HG03060 (cell line): ENCODE results near the gene WIPF1.
"Not testable (repeated sequence)": the region's sequence is repeated elsewhere in the genome, so short reads cannot be mapped to it uniquely, and the experiment has no call there.

Source experiments
- ATAC-seq: cut with Tn5 transposase; IDR thresholded peaks from one replicate; pipeline ENCODE4 v1.9.1; 2021; ENCODE audit warnings: low read depth, moderate number of reproducible peaks; ENCODE audit not compliant: unreplicated experiment

The WIPF1 gene

DNA sequence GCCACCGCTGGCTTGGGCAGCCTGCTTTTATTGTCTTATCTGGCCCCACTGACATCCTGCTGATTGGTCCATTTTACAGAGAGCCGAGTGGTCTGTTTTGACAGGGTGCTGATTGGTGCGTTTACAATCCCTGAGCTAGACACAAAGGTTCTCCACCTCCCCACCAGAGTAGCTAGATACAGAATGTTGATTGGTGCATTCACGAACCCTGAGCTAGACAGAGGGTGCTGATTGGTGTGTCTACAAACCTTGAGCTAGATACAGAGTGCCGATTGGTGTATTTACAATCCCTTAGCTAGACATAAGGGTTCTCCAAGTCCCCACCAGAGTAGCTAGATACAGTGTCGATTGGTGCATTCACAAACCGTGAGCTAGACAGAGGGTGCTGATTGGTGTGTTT lies 49.6 kb downstream of the WIPF1 start:
- not testable (repeated sequence) for ATAC-seq

DNA sequence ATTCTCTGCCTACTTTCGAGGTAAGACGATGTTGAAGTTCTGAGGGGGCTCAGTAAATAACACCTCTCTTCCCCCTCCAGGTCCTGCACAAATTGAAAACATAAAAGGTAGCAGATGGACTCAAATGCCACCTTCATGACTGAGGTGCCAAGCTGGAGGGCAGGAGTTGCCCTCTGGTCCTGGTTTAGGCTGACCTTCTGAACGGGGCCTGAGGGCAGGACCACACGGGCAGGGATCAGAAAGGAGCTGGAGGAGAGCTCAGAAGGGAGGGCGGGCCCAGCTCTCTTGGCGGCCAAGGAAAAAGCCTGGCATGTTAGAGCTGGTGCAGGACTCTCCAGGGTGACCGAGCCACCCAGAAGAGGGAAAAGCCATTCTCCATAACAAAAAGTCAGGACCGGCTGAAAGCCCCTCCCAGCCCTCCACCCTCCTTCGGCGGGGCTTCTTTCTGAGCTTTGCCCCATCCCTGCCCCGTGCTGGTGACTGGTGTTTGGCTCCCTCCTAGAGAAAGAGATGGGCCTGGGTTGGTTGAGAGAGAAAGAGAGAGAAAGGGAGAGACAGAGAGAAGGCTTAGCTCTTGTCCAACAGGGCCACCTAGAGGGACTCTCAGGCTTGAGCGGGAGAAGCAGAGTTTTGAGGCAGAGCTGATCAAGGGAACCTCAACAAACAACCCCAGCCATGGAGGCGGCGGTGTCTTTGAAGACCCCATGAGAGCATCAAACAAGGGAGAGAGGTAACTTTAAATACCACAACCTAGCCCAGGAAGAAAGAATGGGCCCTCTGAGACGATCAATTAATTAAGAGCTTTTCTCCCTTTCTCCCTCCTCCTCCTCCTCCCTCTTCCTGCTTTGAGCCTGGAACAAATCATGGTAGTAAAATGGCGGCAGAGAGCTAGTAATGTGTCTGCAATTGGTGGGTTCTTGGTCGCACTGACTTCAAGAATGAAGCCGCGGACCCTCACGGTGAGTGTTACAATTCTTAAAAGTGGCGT lies 50.8 kb downstream of the WIPF1 start:
- peak; percentile 86 for ATAC-seq

DNA sequence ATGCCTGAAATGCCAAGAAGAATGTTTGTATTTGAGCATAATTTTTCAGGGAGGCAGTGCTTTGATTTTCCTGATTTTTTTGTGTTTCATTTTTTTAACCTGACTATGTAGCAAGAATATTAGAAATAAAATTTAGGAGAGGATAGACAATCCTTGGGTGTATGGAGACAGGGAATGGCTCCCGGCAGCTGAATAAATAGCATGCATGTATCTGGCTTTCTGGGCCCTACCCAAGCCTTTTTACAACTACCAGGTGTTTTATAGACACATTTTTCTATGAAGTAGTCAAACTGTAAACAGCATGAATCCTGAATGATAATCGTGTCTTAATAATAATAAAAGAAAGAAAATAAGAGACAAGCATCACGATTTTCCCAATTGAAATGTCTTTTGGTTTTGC lies 52.4 kb downstream of the WIPF1 start:
- ATAC-seq = no peak

DNA sequence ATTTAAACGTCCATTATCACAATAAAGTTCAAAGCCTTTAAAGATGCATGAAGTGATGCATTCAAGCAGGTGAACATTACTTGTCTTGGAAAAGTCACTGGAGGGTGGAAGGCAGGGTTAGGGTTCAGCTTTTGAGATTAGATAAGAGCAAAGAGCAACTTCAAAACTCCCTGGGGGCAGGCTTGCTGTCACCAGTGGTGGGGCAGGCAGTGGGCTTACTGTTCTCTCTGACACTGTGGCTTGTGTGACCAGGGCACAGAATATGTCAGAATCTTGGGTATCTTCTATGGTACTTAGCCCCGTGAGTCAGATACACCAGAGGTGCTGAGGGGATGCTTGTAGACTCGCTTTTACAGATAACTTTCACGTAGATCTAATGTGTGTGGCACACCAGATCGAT lies 52.8 kb downstream of the WIPF1 start:
- ATAC-seq = no peak

DNA sequence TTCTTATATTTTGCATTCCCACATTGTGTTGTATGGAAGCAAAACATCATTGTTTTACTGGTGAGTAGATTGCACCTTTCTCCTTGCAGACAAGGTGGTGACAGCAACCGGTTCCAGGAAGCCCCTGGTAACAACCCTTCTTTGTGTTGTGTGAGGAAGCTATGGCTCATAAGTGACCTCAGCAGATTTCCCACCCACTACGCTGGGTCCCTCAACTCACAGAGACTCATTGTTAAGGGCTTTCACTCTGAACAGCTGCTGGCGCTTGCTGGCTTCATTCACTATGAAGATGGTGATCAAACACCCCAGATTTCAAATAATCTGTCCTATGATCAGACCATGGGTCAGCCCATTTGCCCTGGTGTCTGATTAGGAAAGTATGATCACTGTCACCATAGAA lies 53.4 kb downstream of the WIPF1 start:
- ATAC-seq = no peak

DNA sequence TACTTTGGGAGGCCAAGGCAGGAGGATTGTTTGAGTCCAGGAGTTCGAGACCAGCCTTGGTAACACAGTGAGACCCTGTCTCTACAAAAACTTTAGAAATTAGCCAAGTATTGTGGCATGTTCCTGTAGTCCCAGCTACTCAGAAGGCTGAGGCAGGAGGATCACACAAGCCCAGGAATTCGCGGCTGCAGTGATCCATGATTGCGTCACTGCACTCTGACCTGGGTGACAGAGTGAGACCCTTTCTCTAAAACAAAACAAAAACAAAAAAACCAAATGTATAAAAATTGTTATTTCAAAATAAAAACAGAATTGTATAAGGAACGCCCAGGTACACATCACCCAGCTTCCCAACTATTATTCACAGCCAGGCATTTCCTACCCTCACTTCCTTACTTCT lies 56.7 kb downstream of the WIPF1 start:
- no peak for ATAC-seq

DNA sequence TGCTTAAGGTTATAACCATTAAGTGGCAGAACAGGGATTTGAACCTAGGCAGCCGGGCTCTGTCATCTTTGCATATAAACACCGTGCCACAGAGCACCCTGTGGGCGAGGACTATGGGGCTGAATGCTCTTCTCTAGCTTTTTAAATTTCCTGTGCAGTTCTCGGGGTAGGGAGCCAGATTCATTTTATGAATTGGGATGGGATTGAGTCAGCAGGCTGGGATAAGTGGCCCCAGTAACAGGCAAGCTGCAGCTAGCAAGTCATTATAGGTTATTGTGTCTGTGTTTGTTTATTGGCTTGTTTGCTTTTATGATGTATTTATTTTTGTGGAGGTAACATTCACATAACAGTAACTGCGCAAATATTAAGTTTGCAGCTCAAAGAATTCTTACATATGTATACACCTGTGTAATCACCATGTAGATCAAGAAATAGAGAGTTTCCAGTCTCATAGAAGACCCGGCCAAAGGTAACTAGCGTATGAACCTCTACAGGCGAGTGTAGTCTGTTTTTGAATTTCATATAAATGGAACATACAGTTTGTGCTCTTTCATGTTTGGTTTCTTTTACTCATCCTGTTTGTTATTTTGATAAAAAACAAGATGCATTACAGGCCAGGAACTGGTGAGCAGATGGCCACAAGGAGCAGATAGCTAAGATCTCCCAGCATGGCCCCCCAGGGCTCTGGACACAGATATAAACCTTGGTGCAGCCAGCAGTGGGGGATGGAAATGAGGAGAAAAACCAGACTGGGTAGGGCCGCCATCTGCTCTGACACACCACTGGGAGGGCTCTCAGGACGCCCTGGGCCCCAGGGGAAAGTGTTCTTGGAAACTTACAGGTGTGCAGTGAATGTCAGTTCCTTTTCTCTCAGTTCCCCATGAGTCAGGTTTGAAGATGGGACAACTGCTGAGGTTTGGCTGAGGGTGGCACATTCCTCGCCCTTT lies 61.6 kb downstream of the WIPF1 start:
- ATAC-seq = no peak

DNA sequence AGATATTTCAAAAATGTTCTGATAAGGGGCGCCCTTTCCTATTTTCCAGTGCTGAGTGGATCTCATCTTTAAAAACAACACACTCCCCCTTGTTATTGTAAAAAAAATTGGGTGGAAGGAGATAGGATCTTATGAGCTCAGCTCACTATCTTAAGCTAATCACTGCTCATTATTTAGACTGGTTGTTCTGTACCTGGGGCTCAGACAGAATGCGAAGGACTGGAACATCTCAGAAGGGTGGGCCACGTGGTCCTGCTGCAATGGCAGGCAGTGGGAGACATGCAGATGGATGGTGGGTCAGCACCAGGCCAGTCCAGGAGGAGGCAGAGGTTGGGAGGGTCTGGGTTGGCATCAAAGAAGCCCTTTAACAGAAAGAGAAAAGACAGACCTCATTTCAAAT lies 62.5 kb downstream of the WIPF1 start:
- ATAC-seq = no peak

DNA sequence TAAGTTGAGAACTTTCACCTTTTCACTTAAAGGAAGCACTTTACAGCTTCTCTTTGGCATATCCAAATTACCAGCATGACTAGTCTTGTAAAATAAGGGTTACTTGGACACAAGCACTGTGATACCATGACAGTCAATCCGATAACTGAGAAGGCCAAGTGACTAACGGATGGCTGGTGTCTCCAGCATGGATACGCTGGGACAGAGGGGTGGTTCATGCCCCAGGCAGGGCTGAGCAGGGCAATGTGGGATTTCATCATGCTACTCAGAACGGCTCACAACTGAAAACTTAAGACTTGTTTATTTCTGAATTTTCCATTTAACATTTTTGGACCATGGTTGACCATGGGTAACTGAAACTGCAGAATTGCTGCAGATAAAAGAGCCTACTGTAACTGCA lies 67.7 kb downstream of the WIPF1 start:
- no peak for ATAC-seq

DNA sequence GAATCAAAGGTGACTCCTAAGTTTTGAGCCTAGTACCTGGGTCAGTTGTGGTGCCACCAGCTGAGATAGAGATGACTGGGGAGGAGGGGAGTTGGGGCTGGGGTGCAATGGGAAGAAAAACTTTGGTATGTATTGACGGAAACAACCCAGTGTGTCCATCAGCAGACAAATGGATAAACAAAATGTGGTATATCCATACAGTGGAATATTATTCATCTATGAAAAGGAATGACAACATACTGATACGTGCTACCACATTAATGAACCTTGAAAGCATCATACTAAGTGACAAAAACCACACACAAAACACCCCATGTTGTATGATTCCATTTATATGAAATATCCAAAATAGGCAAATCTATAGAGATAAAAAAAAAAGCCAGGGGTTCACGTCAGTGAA lies 69.6 kb downstream of the WIPF1 start:
- ATAC-seq = no peak

DNA sequence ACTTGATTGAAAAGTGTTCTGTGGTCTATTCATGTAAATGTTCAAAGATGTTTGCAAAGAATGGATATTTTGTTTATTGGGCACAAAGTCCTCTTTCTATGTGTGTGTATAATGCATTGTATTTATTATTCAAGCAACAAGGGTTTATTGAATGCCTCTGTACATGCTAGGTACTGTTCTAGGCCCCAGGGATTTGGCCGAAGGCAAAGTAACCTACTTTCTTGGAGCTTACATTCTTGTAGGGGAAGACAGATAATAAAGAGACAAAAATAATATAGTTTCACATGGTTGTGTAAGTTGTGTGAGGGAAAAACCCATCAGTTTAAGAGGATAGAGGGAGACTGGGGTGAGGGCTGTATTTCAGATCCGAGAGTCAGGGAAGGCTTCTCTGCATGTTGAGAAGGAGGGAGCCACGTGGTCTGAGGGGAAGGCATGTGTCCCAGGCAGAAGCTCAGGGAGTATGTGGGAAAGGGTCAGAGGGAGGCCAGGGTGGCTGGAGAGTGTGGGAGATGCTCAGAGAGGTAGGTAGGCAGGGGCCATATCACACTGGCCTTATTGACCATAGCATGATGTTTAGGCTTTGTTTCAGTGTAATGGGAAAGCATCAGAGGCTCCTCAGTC lies 70.4 kb downstream of the WIPF1 start:
- no peak for ATAC-seq

DNA sequence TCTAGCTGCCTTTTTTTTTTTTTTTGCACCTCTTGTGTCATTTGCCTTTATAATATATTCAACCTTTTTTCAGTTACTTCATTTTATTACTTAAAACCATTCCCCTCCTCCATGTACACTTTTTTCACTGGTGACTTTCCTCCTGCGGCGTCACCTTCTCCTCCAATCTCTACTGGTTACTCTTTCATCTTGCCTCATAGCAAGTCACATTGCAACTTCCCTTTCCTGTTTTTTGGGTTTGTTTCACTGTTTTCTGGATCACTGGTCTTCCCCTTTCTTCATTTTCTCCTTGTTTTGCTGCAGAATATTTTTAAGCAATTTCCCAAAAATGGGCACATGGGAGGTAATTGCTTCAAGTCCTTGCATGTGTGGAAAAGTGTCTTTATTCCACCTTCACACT lies 73.1 kb downstream of the WIPF1 start:
- ATAC-seq = no peak

DNA sequence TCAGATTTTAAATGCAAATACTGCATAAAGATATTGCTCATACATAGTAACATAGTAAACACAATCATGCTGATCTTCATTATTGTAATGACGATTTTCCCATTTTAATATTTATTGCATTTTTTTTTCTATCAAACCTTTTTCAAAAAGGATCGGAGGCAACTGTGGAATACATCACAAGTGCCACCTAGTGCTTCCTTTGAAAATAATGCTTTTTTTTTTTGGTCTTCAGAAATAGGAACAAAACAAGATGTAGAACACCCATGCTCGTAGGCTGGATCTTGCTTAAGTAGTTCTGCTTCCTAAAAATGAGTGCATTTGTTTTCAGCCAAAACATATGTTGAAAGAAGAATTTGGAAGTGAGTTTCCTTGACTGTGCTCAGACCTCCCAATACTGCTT lies 75.1 kb downstream of the WIPF1 start:
- ATAC-seq = no peak

DNA sequence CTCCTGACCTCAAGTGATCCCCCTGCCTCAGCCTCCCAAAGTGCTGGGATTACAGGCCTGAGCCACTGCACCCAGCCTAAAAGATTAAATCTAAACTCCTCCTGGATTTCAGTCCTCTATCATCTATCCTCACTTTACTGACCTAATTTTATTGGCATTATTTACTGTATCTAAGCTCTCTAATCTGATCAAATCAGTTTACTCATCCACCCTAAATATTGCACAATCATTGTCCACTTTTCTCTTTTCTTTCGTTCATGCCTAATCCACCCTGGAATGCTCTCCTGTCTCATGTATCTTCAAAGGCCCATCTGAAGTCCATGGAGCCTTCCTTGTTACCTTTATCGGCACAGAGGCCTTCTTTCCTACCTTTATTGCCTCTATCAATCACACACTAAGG lies 79.2 kb downstream of the WIPF1 start:
- no peak for ATAC-seq

DNA sequence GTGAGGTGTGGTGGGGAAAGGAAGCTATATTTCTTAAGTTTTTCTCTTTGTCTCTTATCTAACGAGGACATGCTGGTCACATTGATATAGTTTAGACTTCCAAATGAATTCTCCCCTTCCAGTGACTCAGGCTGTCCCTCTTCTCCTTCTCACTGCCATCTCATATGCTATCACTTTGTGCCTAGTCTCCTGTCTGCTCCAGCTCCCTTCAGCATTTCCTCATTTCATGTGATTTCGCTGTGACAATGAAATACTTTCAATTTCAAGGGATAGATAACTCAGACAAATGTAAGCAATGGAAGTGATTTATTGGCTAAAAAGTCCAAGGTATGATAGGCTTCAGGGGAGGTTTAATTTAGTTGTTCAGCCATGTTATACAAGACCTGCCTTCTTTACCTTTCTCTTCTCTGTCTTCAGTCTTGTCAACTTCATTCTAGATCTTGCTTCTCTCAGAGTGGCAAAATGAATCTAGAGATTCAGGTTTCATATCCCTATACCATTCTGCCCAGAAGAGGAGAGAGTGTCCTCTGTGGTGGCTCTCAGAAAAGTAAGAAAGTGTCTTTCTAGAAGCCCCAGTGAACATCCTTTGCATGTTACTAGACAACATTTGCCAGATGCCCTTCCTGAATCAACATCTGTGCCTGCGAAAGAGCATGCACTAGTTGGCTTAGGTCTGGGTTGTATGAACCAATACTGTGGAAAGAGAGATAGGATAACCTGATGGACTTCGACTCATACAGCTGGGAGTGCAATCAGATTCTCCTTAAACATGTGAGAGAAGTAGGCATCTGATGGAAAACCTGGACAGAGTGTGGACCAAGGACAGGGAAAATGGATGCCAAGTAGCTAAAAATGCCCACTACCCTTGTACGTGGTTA lies 80.9 kb downstream of the WIPF1 start:
- ATAC-seq = no peak

DNA sequence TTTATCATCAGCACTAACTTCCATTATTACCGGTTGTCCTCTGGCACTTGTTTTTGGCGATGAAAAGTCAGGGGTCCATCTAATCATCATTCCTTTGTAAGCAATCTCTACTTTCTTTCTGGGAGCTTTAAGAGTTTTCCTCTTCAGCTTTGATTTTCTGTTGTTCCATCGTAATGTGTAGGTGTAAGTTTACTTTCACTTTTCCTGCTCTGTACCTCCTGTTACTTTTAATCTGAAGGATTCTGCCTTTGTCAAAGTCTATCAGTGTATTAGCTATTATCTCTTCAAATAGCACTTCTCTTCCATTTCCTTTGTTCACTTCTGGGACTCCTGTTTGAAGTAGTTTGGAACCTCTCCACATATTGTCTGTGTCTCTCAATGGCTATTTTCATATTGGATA lies 85.3 kb downstream of the WIPF1 start:
- no peak for ATAC-seq

DNA sequence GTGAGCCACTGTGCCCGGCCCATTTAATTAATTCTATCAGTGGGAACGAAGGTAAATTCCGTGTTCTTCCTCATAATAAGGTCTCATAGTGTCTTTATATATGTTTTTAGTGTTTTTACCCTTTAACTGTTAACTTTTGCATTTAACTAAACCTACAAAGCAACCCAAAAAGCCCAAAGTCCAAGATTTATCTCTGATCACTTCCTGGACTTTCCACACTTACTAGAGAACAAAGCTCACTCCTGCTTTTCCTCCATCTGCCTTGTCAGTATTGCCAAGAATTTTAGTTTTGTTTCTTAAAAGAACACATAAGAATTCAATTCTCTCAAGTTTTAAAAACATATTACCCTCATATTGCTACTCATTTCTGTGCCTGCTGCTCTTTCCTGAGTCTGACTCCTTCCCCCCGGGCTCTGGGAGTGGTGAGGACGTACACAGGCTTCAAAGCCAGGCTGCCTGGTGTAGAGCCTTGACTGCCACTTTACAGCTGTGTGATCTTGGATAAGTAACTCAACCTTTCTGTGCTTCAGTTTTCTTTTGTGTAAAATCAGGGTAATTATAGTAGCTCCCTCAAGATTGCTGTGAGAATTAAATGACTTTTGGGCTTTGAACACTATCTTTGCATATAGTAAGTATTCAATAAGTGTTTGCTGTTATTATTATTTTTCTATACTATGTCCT lies 85.9 kb downstream of the WIPF1 start:
- no peak for ATAC-seq

DNA sequence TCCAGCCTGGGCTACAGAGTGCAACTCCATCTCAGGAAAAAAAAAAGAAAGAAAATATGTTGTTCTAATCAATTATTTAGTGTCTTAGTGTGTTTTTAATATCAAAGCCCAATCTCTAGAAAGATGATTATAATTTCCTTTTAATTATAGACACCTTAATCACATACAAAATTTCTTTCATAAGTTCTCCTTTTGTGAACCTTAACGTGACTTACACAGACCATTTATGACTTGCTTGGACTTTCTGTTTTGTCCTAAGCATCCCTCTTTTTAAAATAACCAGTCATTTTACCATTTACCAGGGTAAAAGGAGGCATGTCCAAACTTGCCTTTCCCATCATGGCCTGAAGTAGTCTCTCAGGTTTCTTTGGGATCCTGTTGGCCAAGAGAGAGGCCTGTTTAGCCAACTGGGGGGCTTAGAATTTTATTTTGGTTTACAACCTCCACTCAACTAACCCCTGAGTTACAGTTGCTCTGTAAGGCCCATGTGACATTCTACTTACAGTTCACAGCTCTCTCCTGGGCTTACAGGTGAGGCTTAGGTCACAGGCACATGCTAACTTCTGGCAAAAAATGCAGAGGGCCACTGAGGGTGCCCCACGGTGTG lies 86.9 kb downstream of the WIPF1 start:
- no peak for ATAC-seq
